Transverse colon (tissue), 4 donors: Measurements from ENCODE around the gene SLC34A1. TPM values are rescaled to one million over a fixed set of nuclear protein-coding genes. Genes with fewer than 3 reads are reported as not detected.
A peak's percentile ranks its signal among the peaks of the same experiment; 100 is the strongest.
"Not testable (repeated sequence)": the region's sequence is repeated elsewhere in the genome, so short reads cannot be mapped to it uniquely, and the experiment has no call there.

Source experiments
- DNase-seq: peaks from one replicate; pipeline ENCODE4 v3.0.0-alpha.2; 2019
- H3K27ac ChIP-seq, 4 donors: fragments of 200-600 bp; sonication (generic); 2 replicates each; pipeline ENCODE4 v1.5.1; 2016 to 2018; ENCODE audit warnings: inconsistent platforms in 4 of 4
- H3K27me3 ChIP-seq: fragments of 200-600 bp; sonication (generic); 2 replicates; pipeline ENCODE4 v1.5.1; 2017; ENCODE audit warnings: inconsistent platforms
- H3K36me3 ChIP-seq, 4 donors: fragments of 200-600 bp; sonication (generic); 2 replicates each; pipeline ENCODE4 v1.5.1; 2017 to 2019; ENCODE audit warnings: inconsistent platforms in 4 of 4
- H3K4me1 ChIP-seq, 4 donors: fragments of 200-600 bp; sonication (generic); 2 replicates each; pipeline ENCODE4 v1.5.1; 2017 to 2020; ENCODE audit warnings: inconsistent platforms in 4 of 4
- H3K4me3 ChIP-seq, 4 donors: fragments of 200-600 bp; sonication (generic); 1 replicate in 1 of 4; 2 replicates in 3 of 4; pipeline versions ENCODE4 v1.5.1 to v1.6.1; 2017 to 2019; ENCODE audit warnings: inconsistent platforms in 4 of 4
- H3K9me3 ChIP-seq, 2 donors: fragments of 200-600 bp; sonication (generic); 2 replicates each; pipeline ENCODE4 v1.5.1; 2017 to 2019; ENCODE audit warnings: inconsistent platforms in 2 of 2
- EP300 ChIP-seq: sonication (generic); formaldehyde crosslinking; IDR thresholded peaks from one replicate; pipeline ENCODE4 v1.6.1; 2017; ENCODE audit warnings: antibody characterized with exemption, low read depth
- POLR2A ChIP-seq: fragments of 450-650 bp; IDR thresholded peaks from one replicate; pipeline ENCODE4 v1.6.1; 2016; ENCODE audit warnings: antibody characterized with exemption, mild to moderate bottlenecking, moderate library complexity
- POLR2AphosphoS5 ChIP-seq, 3 donors: sonication (generic); formaldehyde crosslinking; IDR thresholded peaks; one replicate each; pipeline ENCODE4 v1.6.1; 2016; ENCODE audit warnings: antibody characterized with exemption in 3 of 3
- WGBS, 2 donors: methylation state at CpG; one replicate each; pipeline ENCODE4 v1.1.5; 2018; ENCODE audit warnings: low coverage in 1 of 2; 5-methylcytosine and 5-hydroxymethylcytosine counted together
- in situ Hi-C, 4 donors: fragments of 200-750 bp; cut with MboI; loops; one replicate each; pipeline versions ENCODE4 v1.15.0 to v1.15.1; 2017; ENCODE audit warnings: low sequenced_read_pairs in 3 of 4, low pct_ligation_motif_present in 1 of 4, low pct_unique_long_range_greater_than_20kb in 1 of 4
- intact Hi-C: fragments of 100-400 bp; cut with DNase I; formaldehyde crosslinking; loops from one replicate; pipeline ENCODE4 v1.15.1; 2023; ENCODE audit warnings: low total_unique reads
- total RNA-seq, 4 donors: library from RNA; depleted of rRNA; stranded (reverse); fragments of >200 nt; gene quantifications; one replicate each; pipeline ENCODE4 v1.1.0, GENCODE V29; 2016
- TF ChIP-seq, protein P1 (sequence below), 5 experiments: fragments of 200-600 bp in 3 of 5; fragments of 450-650 bp in 2 of 5; sonication (generic) in 3 of 5; IDR thresholded peaks; 1 replicate in 2 of 5; 2 replicates in 3 of 5; pipeline ENCODE4 v1.5.1; 2016 to 2017; ENCODE audit warnings: antibody characterized with exemption in 5 of 5, inconsistent platforms in 3 of 5, mild to moderate bottlenecking in 2 of 5, moderate library complexity in 1 of 5

SLC34A1 gene
- total RNA-seq, 4 donors from 2014 or later = 0.55 TPM; not detected in 3

DNA sequence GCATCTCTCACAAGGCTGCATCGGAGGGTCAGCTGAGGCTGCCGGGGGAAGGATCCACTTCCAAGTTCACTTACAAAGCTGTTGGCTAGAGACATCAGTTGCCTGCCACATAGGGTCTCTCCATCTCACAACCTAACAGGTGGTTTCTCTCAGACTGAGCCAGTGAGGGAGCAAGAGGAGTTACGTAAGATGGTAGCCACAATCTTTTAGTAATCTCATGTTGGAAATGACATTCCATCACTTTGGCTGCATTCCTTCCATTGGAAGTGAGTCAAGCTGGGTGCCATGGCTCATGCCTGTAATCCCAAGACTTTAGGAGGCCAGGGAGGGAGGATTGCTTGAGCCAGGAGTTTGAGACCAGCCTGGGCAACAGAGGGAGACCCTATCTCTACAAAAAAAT lies 34.8 kb downstream of the SLC34A1 start:
- Histone ChIP-seq H3K4me3 (no peak overlapping the region), H3K36me3 (no peaks in the 10 kb centered on the region), H3K9me3 (no peaks in the 10 kb centered on the region), H3K27ac (no peak overlapping the region), H3K27me3 (no peaks in the 10 kb centered on the region), H3K4me1 (peaks cover 0 to 11% (median 0%) of the 10 kb centered on the region in 4 donors)
- intact Hi-C loops = loop anchor here (5.0 to 10.0 kb wide), 2 partner anchors 796 to 893 kb away; no protein-coding TSS in a partner anchor
- WGBS, 2 donors = 82 to 83% methylated on average over 1 to 3 of the region's 3 CpGs
- TF ChIP-seq EP300 (no peak), POLR2AphosphoS5 (IDR thresholded peaks at IDR 0.05) (peak in 1 of 3 donors; percentile 37)
- no peak for DNase-seq
- in situ Hi-C loops = no loop called here

DNA sequence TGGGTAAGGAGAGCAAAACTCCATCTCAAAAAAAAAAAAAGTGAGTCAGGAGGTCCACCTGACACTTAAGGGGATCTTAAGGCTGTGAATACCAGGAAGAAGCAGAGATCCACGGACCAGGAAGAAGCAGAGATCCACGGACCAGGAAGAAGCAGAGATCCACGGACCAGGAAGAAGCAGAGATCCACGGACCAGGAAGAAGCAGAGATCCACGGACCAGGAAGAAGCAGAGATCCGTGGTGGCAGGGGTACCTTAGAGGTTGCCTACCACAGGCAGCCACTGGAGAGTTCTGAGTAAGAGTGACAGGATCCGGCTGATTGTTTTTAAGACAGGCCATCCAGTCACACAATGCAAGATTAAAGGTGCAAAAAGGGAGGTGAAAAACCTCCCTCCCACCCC lies 36.2 kb downstream of the SLC34A1 start:
- not testable (repeated sequence) for DNase-seq

DNA sequence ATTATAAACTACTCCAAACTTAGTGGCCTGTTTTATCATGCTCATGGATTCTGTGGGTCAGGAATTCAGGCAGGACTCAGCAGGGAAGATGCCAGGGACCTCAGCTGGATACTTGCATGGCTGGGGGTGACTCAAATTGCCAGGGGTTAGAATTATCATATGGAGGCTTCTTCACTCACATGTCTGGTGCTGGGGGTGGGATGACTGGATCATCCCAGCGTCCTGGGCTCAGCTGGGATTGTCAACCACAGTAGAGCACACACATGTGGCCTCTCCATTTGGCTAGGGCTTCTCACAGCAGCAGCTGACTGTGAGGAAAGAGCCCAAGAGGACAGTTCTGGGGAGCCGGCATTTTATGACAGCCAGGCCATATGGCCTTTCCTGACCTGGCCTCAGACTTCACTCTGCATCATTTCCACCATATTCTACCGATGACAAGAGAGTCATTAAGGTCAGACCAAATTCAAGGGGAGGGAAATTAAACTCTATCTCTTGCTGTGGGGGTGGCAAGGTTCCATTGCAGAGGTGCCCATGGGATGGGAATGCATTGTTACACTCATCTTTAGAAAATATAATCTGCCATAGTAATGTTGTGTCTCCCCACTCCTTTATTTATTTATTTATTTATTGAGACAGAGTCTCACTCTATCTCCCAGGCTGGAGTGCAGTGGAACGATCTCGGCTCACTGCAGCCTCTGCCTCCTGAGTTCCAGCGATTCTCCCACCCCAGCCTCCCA lies 37.0 kb downstream of the SLC34A1 start:
- H3K9me3 ChIP-seq = no peaks in the 10 kb centered on the region
- 83 to 92% methylated on average over 3 to 6 of the region's 6 CpGs for WGBS, 2 donors
- DNase-seq = no peak
- H3K27ac ChIP-seq = no peak overlapping the region
- in situ Hi-C loops (no loop called here), intact Hi-C loops (no loop called here)
- no peaks in the 10 kb centered on the region for H3K27me3 ChIP-seq
- H3K4me3 ChIP-seq = no peak overlapping the region
- no peaks in the 10 kb centered on the region for H3K36me3 ChIP-seq
- H3K4me1 ChIP-seq = peaks cover 4 to 17% (median 6%) of the 10 kb centered on the region in 4 donors
- TF ChIP-seq EP300 = no peak
- no peak for TF ChIP-seq POLR2AphosphoS5 (IDR thresholded peaks at IDR 0.05)
- no peak for TF ChIP-seq POLR2A
- TF ChIP-seq, protein P1, sequence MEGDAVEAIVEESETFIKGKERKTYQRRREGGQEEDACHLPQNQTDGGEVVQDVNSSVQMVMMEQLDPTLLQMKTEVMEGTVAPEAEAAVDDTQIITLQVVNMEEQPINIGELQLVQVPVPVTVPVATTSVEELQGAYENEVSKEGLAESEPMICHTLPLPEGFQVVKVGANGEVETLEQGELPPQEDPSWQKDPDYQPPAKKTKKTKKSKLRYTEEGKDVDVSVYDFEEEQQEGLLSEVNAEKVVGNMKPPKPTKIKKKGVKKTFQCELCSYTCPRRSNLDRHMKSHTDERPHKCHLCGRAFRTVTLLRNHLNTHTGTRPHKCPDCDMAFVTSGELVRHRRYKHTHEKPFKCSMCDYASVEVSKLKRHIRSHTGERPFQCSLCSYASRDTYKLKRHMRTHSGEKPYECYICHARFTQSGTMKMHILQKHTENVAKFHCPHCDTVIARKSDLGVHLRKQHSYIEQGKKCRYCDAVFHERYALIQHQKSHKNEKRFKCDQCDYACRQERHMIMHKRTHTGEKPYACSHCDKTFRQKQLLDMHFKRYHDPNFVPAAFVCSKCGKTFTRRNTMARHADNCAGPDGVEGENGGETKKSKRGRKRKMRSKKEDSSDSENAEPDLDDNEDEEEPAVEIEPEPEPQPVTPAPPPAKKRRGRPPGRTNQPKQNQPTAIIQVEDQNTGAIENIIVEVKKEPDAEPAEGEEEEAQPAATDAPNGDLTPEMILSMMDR (IDR thresholded peaks at IDR 0.05) = no peak

More for the DNA sequence above, 36.2 kb downstream of the SLC34A1 start:
- H3K4me1 ChIP-seq = peaks cover 1 to 16% (median 3%) of the 10 kb centered on the region in 4 donors
- H3K9me3 ChIP-seq, in situ Hi-C loops, H3K36me3 ChIP-seq, H3K27me3 ChIP-seq, intact Hi-C loops, H3K4me3 ChIP-seq: not testable (repeated sequence)
- H3K27ac ChIP-seq = peak overlapping the region in 1 of 4 donors; percentile 19
- 58% methylated on average over 7 of the region's 7 CpGs; no CpG with 5 or more reads in 1 of the 2 donors for WGBS, 2 donors

DNA sequence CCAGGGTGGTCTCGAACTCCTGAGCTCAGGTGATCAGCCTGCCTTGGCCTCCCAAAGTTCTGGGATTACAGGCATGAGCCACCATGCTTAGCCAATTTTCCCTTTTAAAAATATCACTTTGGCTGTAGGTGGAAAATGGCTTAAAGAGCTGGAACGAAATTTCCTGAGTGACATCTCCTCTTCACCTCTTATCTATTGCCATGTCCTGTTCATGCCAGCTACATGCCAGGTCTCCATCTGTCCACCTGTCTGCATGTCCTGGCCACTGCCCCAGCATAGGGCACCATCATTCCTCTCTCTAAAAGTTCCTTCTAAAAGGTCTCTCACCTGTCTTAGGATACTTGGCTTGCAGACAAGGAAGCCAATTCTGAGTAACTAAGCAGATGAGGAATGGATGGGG lies 39.4 kb downstream of the SLC34A1 start:
- intact Hi-C loops = no loop called here
- WGBS, 2 donors = 89 to 100% methylated on average over 1 to 2 of the region's 2 CpGs

DNA sequence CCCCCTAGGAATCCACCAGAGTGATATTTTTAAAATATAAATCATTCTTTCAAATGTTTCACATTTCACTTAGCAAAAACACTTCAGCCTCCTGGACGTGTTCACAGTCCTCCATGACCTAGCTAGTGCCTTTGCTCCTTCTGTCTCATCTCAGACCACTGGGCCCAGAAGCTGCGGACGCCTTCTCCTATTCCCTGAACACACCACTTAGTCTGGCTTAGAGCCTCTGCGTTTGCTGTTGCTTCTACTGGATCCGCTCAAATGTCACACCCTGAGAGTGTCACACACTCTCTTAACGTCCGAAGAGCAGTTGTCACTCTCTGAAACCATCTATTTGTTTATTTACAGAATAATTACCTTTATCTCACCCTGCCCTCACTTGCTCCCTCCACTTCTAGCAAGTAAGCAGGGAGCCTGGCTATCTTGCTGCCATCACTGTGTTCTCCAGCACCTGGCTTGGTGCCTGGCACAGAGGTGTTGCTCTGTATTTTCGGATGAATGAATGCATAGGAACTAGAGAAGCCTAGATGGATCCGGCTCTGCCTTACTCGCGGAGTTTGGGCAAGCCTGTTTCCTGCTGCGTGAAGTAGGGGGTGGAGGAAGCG lies 41.1 kb downstream of the SLC34A1 start:
- H3K27ac ChIP-seq = peak overlapping the region; percentile 95 to 98 (median 96)
- in situ Hi-C loops = no loop called here
- TF ChIP-seq POLR2AphosphoS5 (IDR thresholded peaks at IDR 0.05) = no peak
- TF ChIP-seq POLR2A = no peak
- TF ChIP-seq EP300 = no peak
- TF ChIP-seq, protein P1 (IDR thresholded peaks at IDR 0.05) = no peak
- H3K4me3 ChIP-seq = peak overlapping the region in 3 of 4 donors; percentile 38 to 61 (median 43)
- DNase-seq = no peak
- intact Hi-C loops = no loop called here
- 42 to 66% methylated on average over 7 to 13 of the region's 13 CpGs for WGBS, 2 donors
- H3K4me1 ChIP-seq = peaks cover 19 to 35% (median 23%) of the 10 kb centered on the region in 4 donors
- no peaks in the 10 kb centered on the region for H3K9me3 ChIP-seq
- H3K27me3 ChIP-seq = no peaks in the 10 kb centered on the region
- no peaks in the 10 kb centered on the region for H3K36me3 ChIP-seq

More for the DNA sequence above, 39.4 kb downstream of the SLC34A1 start:
- H3K27ac ChIP-seq = no peak overlapping the region
- DNase-seq = no peak
- no peak overlapping the region for H3K4me3 ChIP-seq
- no peaks in the 10 kb centered on the region for H3K36me3 ChIP-seq
- H3K9me3 ChIP-seq = no peaks in the 10 kb centered on the region
- H3K27me3 ChIP-seq = no peaks in the 10 kb centered on the region
- H3K4me1 ChIP-seq = peaks cover 16 to 26% (median 19%) of the 10 kb centered on the region in 4 donors
- in situ Hi-C loops = no loop called here
- TF ChIP-seq POLR2AphosphoS5 (IDR thresholded peaks at IDR 0.05) (no peak), POLR2A (no peak), EP300 (no peak)
- TF ChIP-seq, protein P1 (IDR thresholded peaks at IDR 0.05) = no peak
